ENCODE data around the gene CARNS1. TPM values are rescaled to one million over a fixed set of nuclear protein-coding genes. Genes with fewer than 3 reads are reported as not detected.

CARNS1 gene
- total RNA-seq, 3 donors from 2014 or later = 0.16 to 4.2 (median 0.66) TPM

DNA sequence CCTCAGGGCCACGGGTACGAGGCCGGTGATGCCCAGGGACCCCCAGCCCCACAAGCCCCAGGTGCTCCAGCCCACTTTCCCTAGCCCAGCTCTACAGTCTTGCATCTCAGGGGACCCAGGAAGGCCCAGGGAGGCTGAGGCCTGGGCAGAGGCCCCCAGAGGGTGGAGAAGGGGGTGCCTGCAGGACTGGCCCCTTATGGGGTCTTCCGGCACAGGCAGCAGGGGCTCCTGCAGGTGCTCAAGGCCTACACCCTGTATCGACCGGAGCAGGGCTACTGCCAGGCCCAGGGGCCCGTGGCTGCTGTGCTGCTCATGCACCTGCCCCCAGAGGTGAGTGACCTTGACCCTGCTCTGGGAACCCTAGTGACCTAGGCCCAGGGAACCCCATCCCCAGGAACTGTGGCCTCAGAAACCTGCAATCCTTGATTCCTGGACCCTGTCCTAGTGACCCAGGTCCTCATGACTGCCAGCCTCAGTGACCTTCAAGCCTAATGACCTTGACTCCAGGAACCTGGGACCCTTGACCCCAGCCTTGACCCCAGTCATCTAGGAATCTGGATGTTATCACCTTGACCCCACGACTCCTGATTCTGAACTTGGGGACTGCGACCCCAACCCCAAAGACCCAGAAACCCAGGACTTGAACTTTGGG, 9.7 kb upstream of the CARNS1 start:
- Histone ChIP-seq H3K36me3 (no peaks in the 10 kb centered on the region), H3K27me3 (peaks cover 0 to 2% of the 10 kb centered on the region in 2 donors), H3K27ac (no peak overlapping the region), H3K4me3 (no peak overlapping the region), H3K9me3 (no peaks in the 10 kb centered on the region), H3K4me1 (no peaks in the 10 kb centered on the region)
- no peak for DNase-seq (ENCODE audit: low spot score in 2 of 2)
- intact Hi-C loops (cut with DNase I; ENCODE audit: low total_unique reads) = no loop called here
- TF ChIP-seq POLR2A (IDR thresholded peaks at IDR 0.05) = no peak
- TF ChIP-seq POLR2AphosphoS5 (IDR thresholded peaks at IDR 0.05) = no peak
- TF ChIP-seq, protein P1, sequence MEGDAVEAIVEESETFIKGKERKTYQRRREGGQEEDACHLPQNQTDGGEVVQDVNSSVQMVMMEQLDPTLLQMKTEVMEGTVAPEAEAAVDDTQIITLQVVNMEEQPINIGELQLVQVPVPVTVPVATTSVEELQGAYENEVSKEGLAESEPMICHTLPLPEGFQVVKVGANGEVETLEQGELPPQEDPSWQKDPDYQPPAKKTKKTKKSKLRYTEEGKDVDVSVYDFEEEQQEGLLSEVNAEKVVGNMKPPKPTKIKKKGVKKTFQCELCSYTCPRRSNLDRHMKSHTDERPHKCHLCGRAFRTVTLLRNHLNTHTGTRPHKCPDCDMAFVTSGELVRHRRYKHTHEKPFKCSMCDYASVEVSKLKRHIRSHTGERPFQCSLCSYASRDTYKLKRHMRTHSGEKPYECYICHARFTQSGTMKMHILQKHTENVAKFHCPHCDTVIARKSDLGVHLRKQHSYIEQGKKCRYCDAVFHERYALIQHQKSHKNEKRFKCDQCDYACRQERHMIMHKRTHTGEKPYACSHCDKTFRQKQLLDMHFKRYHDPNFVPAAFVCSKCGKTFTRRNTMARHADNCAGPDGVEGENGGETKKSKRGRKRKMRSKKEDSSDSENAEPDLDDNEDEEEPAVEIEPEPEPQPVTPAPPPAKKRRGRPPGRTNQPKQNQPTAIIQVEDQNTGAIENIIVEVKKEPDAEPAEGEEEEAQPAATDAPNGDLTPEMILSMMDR (IDR thresholded peaks at IDR 0.05) = no peak

DNA sequence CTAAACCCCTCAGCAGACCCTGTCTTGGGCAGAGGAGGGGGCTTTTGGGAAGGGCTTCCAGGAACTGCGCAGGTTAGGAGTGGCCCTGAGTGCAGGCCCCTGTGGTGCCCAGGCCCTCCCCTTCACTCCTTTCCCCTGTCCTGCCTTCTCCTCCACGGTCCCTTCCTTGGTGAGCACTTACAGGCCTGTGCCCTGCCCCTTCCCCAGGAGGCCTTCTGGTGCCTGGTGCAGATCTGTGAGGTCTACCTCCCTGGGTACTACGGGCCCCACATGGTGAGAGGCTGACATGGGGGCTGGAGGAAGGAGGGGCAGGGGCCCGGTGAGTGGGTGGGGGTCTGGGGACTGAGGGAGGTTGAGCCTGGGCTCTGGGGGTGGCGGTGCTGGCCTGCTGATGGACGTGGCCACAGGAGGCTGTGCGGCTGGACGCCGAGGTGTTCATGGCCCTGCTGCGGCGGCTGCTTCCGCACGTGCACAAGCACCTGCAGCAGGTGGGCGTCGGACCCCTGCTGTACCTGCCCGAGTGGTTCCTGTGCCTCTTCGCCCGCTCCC, 9.0 kb upstream of the CARNS1 start:
- no peak for DNase-seq (ENCODE audit: low spot score in 2 of 2)
- Histone ChIP-seq H3K4me3 (no peak overlapping the region), H3K27me3 (peaks cover 0 to 9% of the 10 kb centered on the region in 2 donors), H3K36me3 (no peaks in the 10 kb centered on the region), H3K4me1 (no peaks in the 10 kb centered on the region), H3K27ac (no peak overlapping the region), H3K9me3 (no peaks in the 10 kb centered on the region)
- TF ChIP-seq, protein P1 (IDR thresholded peaks at IDR 0.05) = no peak
- no peak for TF ChIP-seq POLR2A (IDR thresholded peaks at IDR 0.05)
- TF ChIP-seq POLR2AphosphoS5 (IDR thresholded peaks at IDR 0.05) = no peak
- intact Hi-C loops (cut with DNase I; ENCODE audit: low total_unique reads) = no loop called here

DNA sequence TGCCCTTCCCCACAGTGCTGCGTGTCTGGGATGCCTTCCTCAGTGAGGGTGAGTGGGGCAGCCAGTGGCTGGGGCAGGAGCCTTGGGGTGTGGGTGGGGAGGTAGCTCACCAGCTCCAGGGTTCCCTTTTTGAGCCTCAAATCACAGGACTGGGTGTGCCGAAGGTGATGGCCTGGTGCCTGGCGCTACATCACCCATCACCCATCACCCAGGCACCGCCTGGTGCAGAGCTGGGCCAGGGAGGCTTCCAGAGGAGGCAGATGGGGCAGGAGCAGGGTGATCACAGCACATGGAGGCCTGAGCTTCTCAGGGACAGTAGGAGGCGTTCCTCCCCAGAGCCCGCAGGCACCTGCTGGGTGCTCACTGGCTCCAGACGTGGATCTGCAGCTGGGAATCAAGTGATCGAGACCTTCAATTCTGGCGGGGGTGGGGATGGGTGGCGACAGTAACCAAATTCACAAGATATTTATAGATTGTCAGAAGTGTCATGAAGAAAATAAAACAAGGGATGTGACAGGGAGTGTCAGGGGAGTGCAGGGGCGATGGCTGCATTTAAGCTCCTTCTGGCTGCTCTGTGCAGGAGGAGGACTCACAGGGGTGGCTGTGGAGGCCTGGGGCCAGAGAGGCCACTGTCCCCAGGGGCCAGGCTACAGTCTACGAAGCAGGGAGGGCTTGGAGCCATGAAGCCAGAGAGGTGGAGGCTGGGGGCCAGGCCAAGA, 8.3 kb upstream of the CARNS1 start:
- no peak for TF ChIP-seq POLR2A (IDR thresholded peaks at IDR 0.05)
- TF ChIP-seq, protein P1 (IDR thresholded peaks at IDR 0.05) = no peak
- TF ChIP-seq POLR2AphosphoS5 (IDR thresholded peaks at IDR 0.05) = no peak
- Histone ChIP-seq H3K27me3 (peaks cover 0 to 15% of the 10 kb centered on the region in 2 donors), H3K27ac (no peak overlapping the region), H3K4me1 (no peaks in the 10 kb centered on the region), H3K4me3 (no peak overlapping the region), H3K9me3 (no peaks in the 10 kb centered on the region), H3K36me3 (no peaks in the 10 kb centered on the region)
- DNase-seq (ENCODE audit: low spot score in 2 of 2) = no peak
- intact Hi-C loops (cut with DNase I; ENCODE audit: low total_unique reads) = no loop called here

DNA sequence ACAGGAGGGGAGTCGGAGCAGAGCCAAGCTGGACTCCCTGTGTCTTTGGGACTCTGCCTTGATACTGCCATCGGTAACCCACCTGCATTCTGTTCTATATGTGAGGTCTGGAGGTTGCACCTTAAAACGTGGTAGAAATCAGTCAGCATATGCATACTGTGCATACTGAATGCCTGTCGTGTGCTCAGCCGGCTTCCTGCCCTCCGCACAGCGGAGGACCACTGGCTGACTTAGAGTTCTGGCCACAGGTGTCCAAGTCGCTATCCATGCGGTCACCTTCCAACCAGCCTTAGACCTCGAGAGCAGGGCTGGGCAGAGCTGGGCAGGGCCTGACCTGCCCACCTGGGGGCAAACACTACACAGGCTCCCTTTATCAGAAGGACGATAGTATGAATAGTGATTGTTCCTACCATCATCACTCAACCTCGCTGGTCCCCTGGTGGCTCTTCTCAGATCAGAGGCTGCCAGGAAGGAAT, 7.8 kb upstream of the CARNS1 start:
- Histone ChIP-seq H3K36me3 (no peaks in the 10 kb centered on the region), H3K27ac (no peak overlapping the region), H3K27me3 (peaks cover 0 to 15% of the 10 kb centered on the region in 2 donors), H3K4me1 (no peaks in the 10 kb centered on the region), H3K9me3 (no peaks in the 10 kb centered on the region), H3K4me3 (no peak overlapping the region)
- no peak for TF ChIP-seq POLR2AphosphoS5 (IDR thresholded peaks at IDR 0.05)
- no peak for TF ChIP-seq POLR2A (IDR thresholded peaks at IDR 0.05)
- TF ChIP-seq, protein P1 (IDR thresholded peaks at IDR 0.05) = no peak
- intact Hi-C loops (cut with DNase I; ENCODE audit: low total_unique reads) = no loop called here
- DNase-seq (ENCODE audit: low spot score in 2 of 2) = no peak

All from breast epithelium (tissue), 4 donors.